Measurements from ENCODE around the gene HTT. TPM values are rescaled to one million over a fixed set of nuclear protein-coding genes. Genes with fewer than 3 reads are reported as not detected.
A peak's percentile ranks its signal among the peaks of the same experiment; 100 is the strongest.

HTT gene
- total RNA-seq, 1 donor from 2014 or later, result 43.8 TPM

DNA sequence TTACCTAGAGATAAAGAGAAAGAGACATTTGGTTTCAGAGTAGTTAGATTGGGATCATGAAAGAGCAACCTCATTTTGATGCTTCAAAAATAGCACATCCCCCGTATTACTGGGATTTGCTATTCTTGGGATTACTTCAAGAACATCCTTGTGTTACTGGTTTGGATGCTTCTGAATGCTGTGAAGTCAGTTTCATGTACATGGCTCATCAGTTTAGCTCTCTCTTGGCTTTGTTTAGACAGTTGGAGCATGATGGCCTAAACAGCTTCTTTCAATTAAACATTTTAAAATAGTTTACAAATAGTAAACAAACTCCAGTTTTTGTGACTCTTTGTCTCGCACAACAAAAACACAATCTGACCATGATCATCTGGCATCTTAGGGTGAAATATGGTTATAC, 23.9 kb downstream of the HTT start:
- no peak overlapping the region for H3K4me3 ChIP-seq (ENCODE audit: low read depth, low read length)
- no peak for DNase-seq (ENCODE audit: low read depth)
- H3K36me3 ChIP-seq (ENCODE audit: control insufficient read depth, insufficient read depth, low read length), result no peaks in the 10 kb centered on the region
- TF ChIP-seq, protein P1, sequence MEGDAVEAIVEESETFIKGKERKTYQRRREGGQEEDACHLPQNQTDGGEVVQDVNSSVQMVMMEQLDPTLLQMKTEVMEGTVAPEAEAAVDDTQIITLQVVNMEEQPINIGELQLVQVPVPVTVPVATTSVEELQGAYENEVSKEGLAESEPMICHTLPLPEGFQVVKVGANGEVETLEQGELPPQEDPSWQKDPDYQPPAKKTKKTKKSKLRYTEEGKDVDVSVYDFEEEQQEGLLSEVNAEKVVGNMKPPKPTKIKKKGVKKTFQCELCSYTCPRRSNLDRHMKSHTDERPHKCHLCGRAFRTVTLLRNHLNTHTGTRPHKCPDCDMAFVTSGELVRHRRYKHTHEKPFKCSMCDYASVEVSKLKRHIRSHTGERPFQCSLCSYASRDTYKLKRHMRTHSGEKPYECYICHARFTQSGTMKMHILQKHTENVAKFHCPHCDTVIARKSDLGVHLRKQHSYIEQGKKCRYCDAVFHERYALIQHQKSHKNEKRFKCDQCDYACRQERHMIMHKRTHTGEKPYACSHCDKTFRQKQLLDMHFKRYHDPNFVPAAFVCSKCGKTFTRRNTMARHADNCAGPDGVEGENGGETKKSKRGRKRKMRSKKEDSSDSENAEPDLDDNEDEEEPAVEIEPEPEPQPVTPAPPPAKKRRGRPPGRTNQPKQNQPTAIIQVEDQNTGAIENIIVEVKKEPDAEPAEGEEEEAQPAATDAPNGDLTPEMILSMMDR (IDR thresholded peaks at IDR 0.05; ENCODE audit: insufficient read depth, low read length, poor library complexity, severe bottlenecking), result no peak
- no peaks in the 10 kb centered on the region for H3K27me3 ChIP-seq (ENCODE audit: control insufficient read depth, insufficient read depth, low read length)

DNA sequence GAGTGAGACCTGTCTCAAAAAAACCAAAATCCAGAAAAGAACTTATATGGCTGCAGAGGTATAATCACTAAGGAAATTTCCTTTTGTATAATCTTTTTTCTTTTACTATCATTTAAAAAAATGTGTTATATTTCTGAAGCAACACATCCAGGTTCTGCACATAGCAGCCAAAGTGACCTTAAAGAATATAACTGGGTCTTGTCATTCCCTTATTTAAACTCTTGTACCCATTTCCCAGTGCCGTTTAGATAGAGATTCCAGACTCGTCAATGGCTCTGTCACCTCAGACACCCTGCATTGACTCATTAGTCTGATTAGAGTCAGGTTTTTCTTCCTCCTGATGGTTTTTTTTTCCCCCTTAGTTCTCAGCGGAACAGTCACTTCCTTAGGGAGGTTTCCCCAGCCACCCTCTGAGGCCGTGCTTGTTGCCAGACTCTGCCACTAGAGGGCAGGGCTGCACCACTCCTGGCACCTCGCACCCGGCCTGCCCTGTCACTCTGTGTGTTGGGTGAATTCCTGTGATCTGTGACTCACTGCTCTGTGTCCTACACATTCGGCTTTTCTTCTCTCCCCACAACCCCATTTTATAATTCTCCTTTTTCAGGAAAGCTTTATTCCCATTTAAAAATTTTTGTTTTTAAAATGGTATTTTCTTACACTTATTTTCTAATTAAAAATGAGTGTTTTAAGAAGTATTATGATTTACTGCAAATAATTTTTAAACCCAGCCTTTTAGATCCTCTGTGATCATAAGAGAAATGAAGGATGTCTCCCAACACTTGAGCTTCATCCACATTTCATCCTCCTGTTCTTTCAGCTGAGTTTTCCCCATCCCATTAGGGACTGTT, 32.1 kb downstream of the HTT start:
- TF ChIP-seq, protein P1 (IDR thresholded peaks at IDR 0.05; ENCODE audit: insufficient read depth, low read length, poor library complexity, severe bottlenecking), result peak; percentile 99
- Histone ChIP-seq H3K27me3 (ENCODE audit: control insufficient read depth, insufficient read depth, low read length) (no peaks in the 10 kb centered on the region), H3K4me3 (ENCODE audit: low read depth, low read length) (no peak overlapping the region), H3K36me3 (ENCODE audit: control insufficient read depth, insufficient read depth, low read length) (peaks cover 3% of the 10 kb centered on the region)
- peak; percentile 69 for DNase-seq (ENCODE audit: low read depth)

DNA sequence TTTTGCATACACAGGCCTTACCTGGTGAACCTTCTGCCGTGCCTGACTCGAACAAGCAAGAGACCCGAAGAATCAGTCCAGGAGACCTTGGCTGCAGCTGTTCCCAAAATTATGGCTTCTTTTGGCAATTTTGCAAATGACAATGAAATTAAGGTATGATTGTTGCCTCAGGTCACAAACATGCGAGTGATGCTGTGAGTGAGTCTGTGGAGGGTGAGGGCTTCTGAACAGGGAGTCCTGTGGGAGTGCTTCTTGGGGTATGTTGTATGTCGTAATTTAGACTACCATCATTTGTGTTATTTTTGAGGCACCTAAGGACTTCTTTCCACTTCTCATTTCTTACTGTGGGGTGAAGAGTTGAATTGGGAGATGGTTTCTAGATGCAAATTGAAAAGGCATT, 32.8 kb downstream of the HTT start:
- H3K36me3 ChIP-seq (ENCODE audit: control insufficient read depth, insufficient read depth, low read length), result peaks cover 3% of the 10 kb centered on the region
- TF ChIP-seq, protein P1 (IDR thresholded peaks at IDR 0.05; ENCODE audit: insufficient read depth, low read length, poor library complexity, severe bottlenecking), result no peak
- no peak for DNase-seq (ENCODE audit: low read depth)
- no peak overlapping the region for H3K4me3 ChIP-seq (ENCODE audit: low read depth, low read length)
- H3K27me3 ChIP-seq (ENCODE audit: control insufficient read depth, insufficient read depth, low read length), result no peaks in the 10 kb centered on the region

DNA sequence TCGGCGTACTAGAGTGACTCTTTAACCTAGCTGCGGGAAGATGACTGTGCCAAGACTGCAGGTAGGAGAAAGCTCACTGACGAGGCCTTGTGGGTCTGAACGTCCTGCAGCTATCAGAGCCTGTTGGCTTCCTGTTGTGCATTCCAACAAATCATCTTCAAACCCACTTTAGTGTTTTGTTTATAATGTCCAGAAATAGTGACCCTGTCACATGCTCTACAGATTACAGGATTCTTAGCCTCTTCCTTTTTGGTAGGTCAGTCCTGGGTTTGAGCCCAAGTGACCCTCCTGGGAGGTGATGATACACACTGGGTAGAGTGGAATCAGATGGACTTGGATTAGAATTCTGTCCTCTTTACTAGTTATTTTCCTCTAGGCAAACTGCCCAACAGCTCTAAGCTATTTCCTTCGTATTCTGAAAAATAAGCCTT, 33.2 kb downstream of the HTT start:
- TF ChIP-seq, protein P1 (IDR thresholded peaks at IDR 0.05; ENCODE audit: insufficient read depth, low read length, poor library complexity, severe bottlenecking), result no peak
- DNase-seq (ENCODE audit: low read depth), result no peak
- Histone ChIP-seq H3K4me3 (ENCODE audit: low read depth, low read length) (no peak overlapping the region), H3K36me3 (ENCODE audit: control insufficient read depth, insufficient read depth, low read length) (peaks cover 3% of the 10 kb centered on the region), H3K27me3 (ENCODE audit: control insufficient read depth, insufficient read depth, low read length) (no peaks in the 10 kb centered on the region)

DNA sequence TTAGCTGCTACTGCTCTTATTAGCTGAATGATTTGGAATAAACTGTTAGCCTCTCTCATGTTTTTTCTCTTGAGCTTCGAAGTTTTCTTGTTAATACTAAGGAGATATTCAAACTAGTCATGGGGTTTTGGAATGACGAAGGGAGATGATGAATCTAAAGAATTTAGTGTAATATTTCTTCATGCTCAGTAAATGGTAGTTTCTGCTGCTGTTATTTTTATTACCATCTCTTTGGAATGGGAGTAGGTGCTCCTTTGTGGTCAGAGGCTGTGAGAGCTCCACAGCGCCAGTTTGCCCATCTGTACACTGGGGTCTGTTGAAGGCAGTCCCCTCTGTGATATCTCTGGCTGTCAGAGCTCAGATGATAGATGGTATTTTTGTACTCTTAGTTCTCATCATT, 33.7 kb downstream of the HTT start:
- TF ChIP-seq, protein P1 (IDR thresholded peaks at IDR 0.05; ENCODE audit: insufficient read depth, low read length, poor library complexity, severe bottlenecking), result no peak
- no peak for DNase-seq (ENCODE audit: low read depth)
- Histone ChIP-seq H3K36me3 (ENCODE audit: control insufficient read depth, insufficient read depth, low read length) (peaks cover 3% of the 10 kb centered on the region), H3K4me3 (ENCODE audit: low read depth, low read length) (no peak overlapping the region), H3K27me3 (ENCODE audit: control insufficient read depth, insufficient read depth, low read length) (no peaks in the 10 kb centered on the region)

DNA sequence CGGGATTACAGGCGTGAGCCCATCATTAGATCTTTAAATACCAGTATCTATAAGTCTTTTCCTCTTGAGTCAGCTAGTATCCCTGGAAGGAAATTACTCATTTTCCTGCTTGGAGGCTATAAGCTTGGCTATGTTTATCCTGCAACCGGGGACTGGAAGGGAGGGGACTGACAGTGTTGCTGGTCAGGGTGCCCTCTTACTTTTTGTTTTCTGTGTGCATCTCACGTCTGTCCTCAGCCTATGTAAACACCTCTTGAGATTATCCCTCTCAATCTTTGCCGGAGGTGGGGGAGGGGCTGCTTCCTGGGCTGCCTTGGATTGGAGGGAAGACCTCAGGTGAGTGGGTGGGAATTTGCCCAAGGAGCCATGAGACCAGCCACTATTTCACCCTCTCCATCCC, 37.0 kb downstream of the HTT start:
- Histone ChIP-seq H3K36me3 (ENCODE audit: control insufficient read depth, insufficient read depth, low read length) (peaks cover 6% of the 10 kb centered on the region), H3K27me3 (ENCODE audit: control insufficient read depth, insufficient read depth, low read length) (no peaks in the 10 kb centered on the region), H3K4me3 (ENCODE audit: low read depth, low read length) (no peak overlapping the region)
- no peak for DNase-seq (ENCODE audit: low read depth)
- TF ChIP-seq, protein P1 (IDR thresholded peaks at IDR 0.05; ENCODE audit: insufficient read depth, low read length, poor library complexity, severe bottlenecking), result no peak

All from kidney epithelial cell (primary cell).